ENCODE results near the gene NOD2. TPM values are rescaled to one million over a fixed set of nuclear protein-coding genes. Genes with fewer than 3 reads are reported as not detected.
A peak's percentile ranks its signal among the peaks of the same experiment; 100 is the strongest.

NOD2 gene
- total RNA-seq, 1 experiment from 2014 or later: 0.02 TPM

- DNase-seq (ENCODE audit: extremely low read depth, low read depth): no peak
Measured at GRCh38 chr16:50737420-50737959, 44.1 kb downstream of the NOD2 start.

DNA sequence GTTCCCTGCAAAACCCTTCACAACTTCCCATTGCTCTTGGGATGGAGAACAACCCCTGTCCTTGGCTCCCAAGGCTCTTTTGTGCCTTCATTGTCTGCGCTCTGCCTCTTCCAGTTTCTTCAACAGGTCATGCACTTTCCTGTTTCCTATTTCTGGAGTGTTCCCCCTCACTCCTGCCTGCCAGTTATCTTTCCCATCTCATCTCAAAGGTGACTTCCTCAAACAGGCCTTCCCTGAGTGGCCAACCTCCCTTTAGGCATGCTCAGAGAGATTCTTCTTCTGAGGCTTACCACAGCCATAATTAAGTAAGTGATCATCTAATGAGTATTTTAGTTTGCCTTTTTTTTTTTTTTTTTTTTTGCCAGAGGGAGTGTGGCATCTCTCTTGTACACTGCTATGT is 45.6 kb downstream of the NOD2 start:
- no peak for DNase-seq (ENCODE audit: extremely low read depth, low read depth)

DNA sequence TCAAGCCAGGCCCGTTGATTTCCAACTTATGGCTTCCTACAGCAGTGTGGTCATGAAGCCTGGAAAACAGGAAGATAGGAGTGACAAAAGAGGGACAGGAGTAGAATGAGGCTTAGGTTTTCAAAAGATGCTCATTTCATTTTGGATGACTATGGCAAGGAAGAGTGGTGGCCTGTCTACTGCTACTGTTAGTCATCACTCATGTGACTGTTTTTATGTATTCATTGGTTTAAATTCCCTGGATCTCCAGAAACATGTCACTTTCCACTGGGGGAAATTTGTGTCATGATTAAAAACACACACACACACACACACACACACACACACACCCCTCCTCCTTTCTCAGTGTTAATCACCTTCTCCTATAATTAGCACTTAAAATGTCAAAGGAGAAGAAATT is 47.3 kb downstream of the NOD2 start:
- no peak for DNase-seq (ENCODE audit: extremely low read depth, low read depth)

GRCh38 chr16:50741225-50741780 is 47.9 kb downstream of the NOD2 start:
- no peak for DNase-seq (ENCODE audit: extremely low read depth, low read depth)

- peak; percentile 99 for DNase-seq (ENCODE audit: extremely low read depth, low read depth)
Measured at GRCh38 chr16:50741781-50742575, 48.6 kb downstream of the NOD2 start, which contains the start of gene CYLD. Gene CYLD (plus strand): TSS chr16:50742086. CDS start chr16:50749699, 7,613 bp downstream.

GRCh38 chr16:50742576-50743200 is 49.3 kb downstream of the NOD2 start:
- no peak for DNase-seq (ENCODE audit: extremely low read depth, low read depth)

GRCh38 chr16:50743581-50744225 is 50.3 kb downstream of the NOD2 start:
- DNase-seq (ENCODE audit: extremely low read depth, low read depth): no peak

GRCh38 chr16:50744881-50745280 is 51.5 kb downstream of the NOD2 start:
- no peak for DNase-seq (ENCODE audit: extremely low read depth, low read depth)

- DNase-seq (ENCODE audit: extremely low read depth, low read depth): no peak
Measured at GRCh38 chr16:50745940-50746339, 52.5 kb downstream of the NOD2 start.

GRCh38 chr16:50747207-50747956 is 54.0 kb downstream of the NOD2 start:
- DNase-seq (ENCODE audit: extremely low read depth, low read depth): no peak

DNA sequence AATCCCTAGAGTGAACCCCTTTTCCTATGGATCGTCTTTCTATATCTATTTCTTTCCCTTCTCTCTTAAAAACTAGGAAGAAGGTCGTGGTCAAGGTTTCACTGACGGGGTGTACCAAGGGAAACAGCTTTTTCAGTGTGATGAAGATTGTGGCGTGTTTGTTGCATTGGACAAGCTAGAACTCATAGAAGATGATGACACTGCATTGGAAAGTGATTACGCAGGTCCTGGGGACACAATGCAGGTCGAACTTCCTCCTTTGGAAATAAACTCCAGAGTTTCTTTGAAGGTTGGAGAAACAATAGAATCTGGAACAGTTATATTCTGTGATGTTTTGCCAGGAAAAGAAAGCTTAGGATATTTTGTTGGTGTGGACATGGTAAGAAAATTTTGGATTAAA is 58.1 kb downstream of the NOD2 start:
- DNase-seq (ENCODE audit: extremely low read depth, low read depth): no peak

GRCh38 chr16:50752471-50753235 is 59.2 kb downstream of the NOD2 start:
- DNase-seq (ENCODE audit: extremely low read depth, low read depth): no peak

DNA sequence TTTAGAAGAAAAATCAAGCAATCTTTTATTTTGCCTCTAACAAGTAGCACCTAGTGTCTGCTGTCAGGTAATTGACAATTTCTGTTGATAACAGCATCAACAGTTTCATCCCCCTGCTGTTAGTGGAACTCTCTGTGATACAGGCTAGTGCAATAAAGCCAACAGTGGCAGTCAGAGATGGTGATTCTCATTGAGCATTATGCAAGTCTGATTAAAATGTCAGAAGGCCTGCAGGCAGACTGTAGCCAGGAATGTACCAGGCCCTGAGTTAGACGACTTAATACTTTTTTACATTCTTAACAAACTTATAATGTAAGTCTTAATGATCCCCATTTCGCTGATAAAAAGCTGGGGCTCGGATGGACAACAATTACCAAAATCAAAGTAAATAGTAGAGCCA is 63.1 kb downstream of the NOD2 start:
- no peak for DNase-seq (ENCODE audit: extremely low read depth, low read depth)

DNA sequence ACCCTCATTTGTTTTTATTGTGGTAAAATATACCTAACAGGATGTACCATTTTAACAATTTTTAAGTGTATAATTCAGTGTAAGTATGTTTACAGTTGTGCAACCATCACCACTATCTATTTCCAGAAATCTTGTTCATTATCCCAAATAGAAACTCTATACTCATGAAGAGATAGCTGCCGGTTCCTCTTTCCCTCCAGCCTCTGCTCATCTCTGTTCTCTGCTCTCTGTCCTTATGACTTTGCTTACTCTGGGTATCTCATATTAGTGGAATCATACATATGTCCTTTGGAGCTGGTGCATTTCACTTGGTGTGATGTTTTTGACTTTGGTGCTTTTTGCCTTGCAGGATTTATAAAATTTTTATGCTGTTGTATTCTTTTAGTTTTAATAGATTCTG is 67.9 kb downstream of the NOD2 start:
- DNase-seq (ENCODE audit: extremely low read depth, low read depth): no peak

- no peak for DNase-seq (ENCODE audit: extremely low read depth, low read depth)
Measured at GRCh38 chr16:50762241-50762640, 68.8 kb downstream of the NOD2 start.

DNA sequence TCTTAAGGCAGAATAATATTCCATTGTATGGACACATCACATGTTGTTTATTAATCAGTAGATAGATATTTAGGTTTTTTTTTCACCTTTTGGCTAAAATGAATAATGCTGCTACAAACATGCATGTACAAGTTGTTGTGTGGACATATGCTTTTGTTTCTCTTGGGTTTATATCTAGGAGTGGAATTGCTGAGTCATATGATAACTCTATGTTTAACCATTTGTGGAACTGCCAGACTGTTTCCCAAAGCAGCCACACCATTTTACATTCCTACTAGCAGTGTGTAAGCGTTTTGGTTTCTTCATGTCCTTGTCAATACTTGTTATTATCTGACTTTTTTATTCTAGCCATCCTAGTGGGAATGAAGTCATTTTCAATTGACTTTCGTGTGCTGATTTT is 69.8 kb downstream of the NOD2 start:
- no peak for DNase-seq (ENCODE audit: extremely low read depth, low read depth)

DNA sequence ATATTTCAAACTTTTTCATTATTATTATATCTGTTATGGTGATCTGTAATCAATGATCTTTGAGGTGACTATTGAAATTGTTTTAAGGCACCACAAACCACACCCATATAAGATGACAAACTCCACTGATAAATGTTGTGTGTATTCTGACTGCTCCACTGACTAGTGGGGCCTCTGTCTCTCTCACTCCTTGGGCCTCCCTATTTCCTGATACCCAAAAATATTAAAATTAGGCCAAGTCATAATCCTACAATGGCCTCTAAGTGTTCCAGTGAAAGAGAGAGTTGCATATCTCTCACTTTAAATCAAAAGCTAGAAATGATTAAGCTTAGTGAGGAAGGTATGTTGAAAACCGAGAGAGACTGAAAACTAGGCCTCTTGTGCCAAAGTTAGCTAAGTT is 71.9 kb downstream of the NOD2 start:
- no peak for DNase-seq (ENCODE audit: extremely low read depth, low read depth)

- DNase-seq (ENCODE audit: extremely low read depth, low read depth): no peak
Measured at GRCh38 chr16:50765861-50766260, 72.5 kb downstream of the NOD2 start.

- no peak for DNase-seq (ENCODE audit: extremely low read depth, low read depth)
Measured at GRCh38 chr16:50767197-50767596, 73.8 kb downstream of the NOD2 start.

DNA sequence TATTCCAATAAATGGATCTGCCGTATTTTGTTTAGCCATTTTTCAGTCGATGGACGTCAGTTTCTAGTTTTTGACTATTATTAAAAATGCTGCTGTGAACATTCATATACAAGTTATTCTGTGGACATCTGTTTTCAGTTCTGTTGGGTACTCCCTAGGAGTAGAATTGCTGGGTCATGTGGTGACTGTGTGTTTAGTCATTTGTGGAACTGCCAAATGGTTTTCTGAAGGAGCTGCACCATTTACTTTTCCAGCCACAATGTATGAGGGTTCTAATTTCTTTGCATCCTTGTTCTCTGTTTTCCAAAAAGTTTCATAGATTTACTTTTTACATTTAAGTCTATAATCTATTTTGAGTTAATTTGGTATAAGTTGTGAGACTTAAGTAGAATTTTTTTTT is 78.0 kb downstream of the NOD2 start:
- DNase-seq (ENCODE audit: extremely low read depth, low read depth): no peak
